Caco-2 (cell line): Measurements from ENCODE around the gene IQSEC1. TPM values are rescaled to one million over a fixed set of nuclear protein-coding genes. Genes with fewer than 3 reads are reported as not detected.

ENCODE experiments used
- BruUV-seq: library from RNA; stranded (reverse); fragments of 400-500 nt; replicated peaks from 2 replicates; lab custom pipeline; 2021; lab: Mats Ljungman, UMichigan
- CTCF ChIA-PET: fragments of 300-600 bp; sonication (Branson Sonifier 250); formaldehyde crosslinking; loops from one replicate; lab custom pipeline; 2022; ENCODE audit warnings: antibody characterized with exemption; lab: Charles Lee
- POLR2A ChIA-PET: fragments of 300-600 bp; sonication (Branson Sonifier 250); formaldehyde crosslinking; loops from one replicate; lab custom pipeline; 2022; ENCODE audit warnings: antibody characterized with exemption; lab: Charles Lee
- DNase-seq, 2 experiments: peaks; one replicate each; pipeline versions ENCODE4 v3.0.0 to v3.0.0-alpha.2; 2020 to 2022
- H3K27me3 ChIP-seq: replicated peaks from 2 replicates; pipeline ENCODE4 v1.6.0; 2011; ENCODE audit warnings: low read length; ENCODE audit not compliant: control insufficient read depth, insufficient read depth
- H3K36me3 ChIP-seq: 2 replicates; pipeline ENCODE4 v1.5.1; 2011; ENCODE audit warnings: low read length; ENCODE audit not compliant: control insufficient read depth, insufficient read depth
- H3K4me1 ChIP-seq: fragments of 250-450 bp; sonication (Bioruptor Pico); 2 replicates; pipeline ENCODE4 v1.5.1; 2020; ENCODE audit warnings: mild to moderate bottlenecking
- H3K4me3 ChIP-seq: 2 replicates; pipeline ENCODE4 v1.5.1; 2011; ENCODE audit warnings: low read depth, mild to moderate bottlenecking, control low read depth, low read length
- H3K9me3 ChIP-seq: fragments of 250-450 bp; sonication (Bioruptor Pico); 2 replicates; pipeline ENCODE4 v1.5.1; 2020; ENCODE audit warnings: mild to moderate bottlenecking, moderate library complexity
- H3K27ac Mint-ChIP-seq: one replicate; pipeline ENCODE4 v1.8.0; 2022; ENCODE audit warnings: mixed read lengths; ENCODE audit not compliant: unreplicated experiment
- H3K27me3 Mint-ChIP-seq: one replicate; pipeline ENCODE4 v1.8.0; 2022; ENCODE audit warnings: mixed read lengths; ENCODE audit not compliant: insufficient read depth, unreplicated experiment
- H3K36me3 Mint-ChIP-seq: one replicate; pipeline ENCODE4 v1.8.0; 2022; ENCODE audit warnings: mild to moderate bottlenecking, mixed read lengths; ENCODE audit not compliant: insufficient read depth, unreplicated experiment
- H3K4me1 Mint-ChIP-seq: one replicate; pipeline ENCODE4 v1.8.0; 2022; ENCODE audit warnings: low read depth, mixed read lengths; ENCODE audit not compliant: unreplicated experiment
- H3K4me3 Mint-ChIP-seq: one replicate; pipeline ENCODE4 v1.8.0; 2022; ENCODE audit warnings: mild to moderate bottlenecking, moderate library complexity, mixed read lengths; ENCODE audit not compliant: unreplicated experiment
- H3K9me3 Mint-ChIP-seq: one replicate; pipeline ENCODE4 v1.8.0; 2022; ENCODE audit warnings: mixed read lengths; ENCODE audit not compliant: unreplicated experiment
- intact Hi-C: fragments of 100-400 bp; cut with micrococcal nuclease; formaldehyde crosslinking; loops from one replicate; pipeline ENCODE4 v1.10.0; 2022; ENCODE audit not compliant: unreplicated experiment
- total RNA-seq: library from RNA; stranded (reverse); gene quantifications from 2 replicates; pipeline ENCODE4 v1.2.3, GENCODE V29; 2022
- TF ChIP-seq, protein P1 (sequence below), 2 experiments: fragments of 200-600 bp in 1 of 2; IDR thresholded peaks; 1 replicate in 1 of 2; 2 replicates in 1 of 2; pipeline versions ENCODE4 v1.5.1 to v1.8.0; 2011 to 2022; ENCODE audit warnings: antibody characterized with exemption in 1 of 2, control low read depth in 1 of 2, inconsistent platforms in 1 of 2, low read depth in 1 of 2, low read length in 1 of 2, mild to moderate bottlenecking in 1 of 2, moderate library complexity in 1 of 2; ENCODE audit not compliant: insufficient read depth in 1 of 2, severe bottlenecking in 1 of 2, unreplicated experiment in 1 of 2

The IQSEC1 gene
- total RNA-seq, 1 experiment from 2014 or later: 40.0 TPM

- POLR2A ChIA-PET: no interaction called here
- no peak overlapping the region for H3K4me3 ChIP-seq
- no peaks in the 10 kb centered on the region for H3K9me3 Mint-ChIP-seq
- DNase-seq: no peak
- H3K27me3 Mint-ChIP-seq: no peaks in the 10 kb centered on the region
- H3K27me3 ChIP-seq: no peaks in the 10 kb centered on the region
- no peaks in the 10 kb centered on the region for H3K4me1 ChIP-seq
- no peak overlapping the region for H3K27ac Mint-ChIP-seq
- no peak overlapping the region for H3K4me3 Mint-ChIP-seq
- TF ChIP-seq, protein P1, sequence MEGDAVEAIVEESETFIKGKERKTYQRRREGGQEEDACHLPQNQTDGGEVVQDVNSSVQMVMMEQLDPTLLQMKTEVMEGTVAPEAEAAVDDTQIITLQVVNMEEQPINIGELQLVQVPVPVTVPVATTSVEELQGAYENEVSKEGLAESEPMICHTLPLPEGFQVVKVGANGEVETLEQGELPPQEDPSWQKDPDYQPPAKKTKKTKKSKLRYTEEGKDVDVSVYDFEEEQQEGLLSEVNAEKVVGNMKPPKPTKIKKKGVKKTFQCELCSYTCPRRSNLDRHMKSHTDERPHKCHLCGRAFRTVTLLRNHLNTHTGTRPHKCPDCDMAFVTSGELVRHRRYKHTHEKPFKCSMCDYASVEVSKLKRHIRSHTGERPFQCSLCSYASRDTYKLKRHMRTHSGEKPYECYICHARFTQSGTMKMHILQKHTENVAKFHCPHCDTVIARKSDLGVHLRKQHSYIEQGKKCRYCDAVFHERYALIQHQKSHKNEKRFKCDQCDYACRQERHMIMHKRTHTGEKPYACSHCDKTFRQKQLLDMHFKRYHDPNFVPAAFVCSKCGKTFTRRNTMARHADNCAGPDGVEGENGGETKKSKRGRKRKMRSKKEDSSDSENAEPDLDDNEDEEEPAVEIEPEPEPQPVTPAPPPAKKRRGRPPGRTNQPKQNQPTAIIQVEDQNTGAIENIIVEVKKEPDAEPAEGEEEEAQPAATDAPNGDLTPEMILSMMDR (IDR thresholded peaks at IDR 0.05; ENCODE audit: insufficient read depth in 1 of 2, low read depth in 1 of 2, low read length in 1 of 2, severe bottlenecking in 1 of 2, unreplicated experiment in 1 of 2): no peak
- H3K9me3 ChIP-seq: no peaks in the 10 kb centered on the region
- CTCF ChIA-PET: no interaction called here
- intact Hi-C loops: no loop called here
- H3K36me3 ChIP-seq: no peaks in the 10 kb centered on the region
- no TSS peak for BruUV-seq
- peaks cover 8% of the 10 kb centered on the region for H3K36me3 Mint-ChIP-seq
- H3K4me1 Mint-ChIP-seq: no peaks in the 10 kb centered on the region
These were observed 118.2 kb downstream of the IQSEC1 start for GRCh38 chr3:12954891-12955650.

- Mint-ChIP-seq H3K4me3 (no peak overlapping the region), H3K9me3 (no peaks in the 10 kb centered on the region), H3K36me3 (peaks cover 8% of the 10 kb centered on the region), H3K27me3 (no peaks in the 10 kb centered on the region), H3K4me1 (no peaks in the 10 kb centered on the region), H3K27ac (no peak overlapping the region)
- no TSS peak for BruUV-seq
- H3K27me3 ChIP-seq: no peaks in the 10 kb centered on the region
- DNase-seq: no peak
- CTCF ChIA-PET: no interaction called here
- POLR2A ChIA-PET: no interaction called here
- H3K9me3 ChIP-seq: no peaks in the 10 kb centered on the region
- H3K4me1 ChIP-seq: no peaks in the 10 kb centered on the region
- TF ChIP-seq, protein P1 (IDR thresholded peaks at IDR 0.05; ENCODE audit: insufficient read depth in 1 of 2, low read depth in 1 of 2, low read length in 1 of 2, severe bottlenecking in 1 of 2, unreplicated experiment in 1 of 2): no peak
- no peak overlapping the region for H3K4me3 ChIP-seq
- H3K36me3 ChIP-seq: no peaks in the 10 kb centered on the region
- intact Hi-C loops: no loop called here
These were observed 119.0 kb downstream of the IQSEC1 start for GRCh38 chr3:12954180-12954579.

- ChIA-PET POLR2A (no interaction called here), CTCF (no interaction called here)
- intact Hi-C loops: no loop called here
- Histone ChIP-seq H3K4me3 (no peak overlapping the region), H3K9me3 (no peaks in the 10 kb centered on the region), H3K27me3 (no peaks in the 10 kb centered on the region), H3K36me3 (no peaks in the 10 kb centered on the region), H3K4me1 (no peaks in the 10 kb centered on the region)
- Mint-ChIP-seq H3K9me3 (no peaks in the 10 kb centered on the region), H3K27me3 (no peaks in the 10 kb centered on the region), H3K36me3 (peaks cover 8% of the 10 kb centered on the region), H3K27ac (no peak overlapping the region), H3K4me3 (no peak overlapping the region), H3K4me1 (no peaks in the 10 kb centered on the region)
- TF ChIP-seq, protein P1 (IDR thresholded peaks at IDR 0.05; ENCODE audit: insufficient read depth in 1 of 2, low read depth in 1 of 2, low read length in 1 of 2, severe bottlenecking in 1 of 2, unreplicated experiment in 1 of 2): no peak
- no TSS peak for BruUV-seq
- no peak for DNase-seq
These were observed 119.8 kb downstream of the IQSEC1 start for GRCh38 chr3:12953201-12953995.
